Purkinje cell (primary cell): ENCODE results near the gene HOMER3. TPM values are rescaled to one million over a fixed set of nuclear protein-coding genes. Genes with fewer than 3 reads are reported as not detected.

Source experiments
- polyA plus RNA-seq: library from polyadenylated mRNA; unstranded; fragments of >200 nt; fragmentation: Nextera tagmentation; gene quantifications from 2 replicates; pipeline ENCODE4 v1.2.1, GENCODE V29; 2014

HOMER3 gene
- polyA plus RNA-seq, result 6.3 and 23.4 TPM in 2 replicates

DNA sequence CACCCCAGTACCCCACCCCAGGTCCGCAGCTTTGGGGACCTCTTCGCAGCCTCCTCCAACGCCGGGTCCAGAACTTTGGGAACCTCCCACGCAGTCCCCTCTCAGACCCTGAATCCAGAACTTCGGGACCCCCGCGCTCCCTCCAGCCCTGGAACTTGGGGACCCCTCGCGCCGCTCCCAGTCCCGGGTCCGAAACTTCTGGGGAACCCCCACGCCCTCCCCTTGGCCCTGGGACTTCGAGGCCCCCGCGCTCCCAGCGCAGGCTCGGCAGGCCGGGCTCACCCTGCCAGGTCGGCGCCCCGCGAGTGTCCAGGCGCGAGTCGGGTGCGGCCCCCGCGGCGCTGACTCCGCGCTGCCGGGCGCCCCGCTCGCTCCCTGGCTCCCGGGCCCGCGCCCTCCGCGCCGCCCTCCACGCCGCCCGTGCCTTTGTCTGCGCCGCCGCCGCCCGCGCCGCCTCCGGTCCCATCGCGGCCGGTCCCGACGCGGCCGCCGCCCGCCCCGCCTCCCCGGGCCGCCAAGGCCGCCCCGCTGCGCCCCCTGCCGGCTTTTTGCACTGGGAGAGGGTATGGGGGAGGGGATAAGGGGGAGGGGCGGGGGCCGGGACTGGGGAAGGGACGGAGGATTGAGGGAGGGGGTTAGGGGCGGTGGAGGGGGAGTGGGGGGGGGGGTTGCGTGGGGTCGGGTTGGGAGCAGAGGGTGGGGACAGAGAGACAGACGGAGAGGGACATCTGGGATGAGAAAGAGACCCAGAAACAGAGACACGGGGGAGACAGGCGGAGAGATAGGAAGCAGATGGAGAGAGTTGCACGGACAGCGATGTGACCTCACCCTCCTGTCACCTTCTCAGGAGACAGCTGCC is at the start of gene HOMER3:
TSS of gene HOMER3 (minus strand) at position 449 of the 859 bp plus-strand sequence. CDS start 2,235 bp downstream, outside the sequence.

DNA sequence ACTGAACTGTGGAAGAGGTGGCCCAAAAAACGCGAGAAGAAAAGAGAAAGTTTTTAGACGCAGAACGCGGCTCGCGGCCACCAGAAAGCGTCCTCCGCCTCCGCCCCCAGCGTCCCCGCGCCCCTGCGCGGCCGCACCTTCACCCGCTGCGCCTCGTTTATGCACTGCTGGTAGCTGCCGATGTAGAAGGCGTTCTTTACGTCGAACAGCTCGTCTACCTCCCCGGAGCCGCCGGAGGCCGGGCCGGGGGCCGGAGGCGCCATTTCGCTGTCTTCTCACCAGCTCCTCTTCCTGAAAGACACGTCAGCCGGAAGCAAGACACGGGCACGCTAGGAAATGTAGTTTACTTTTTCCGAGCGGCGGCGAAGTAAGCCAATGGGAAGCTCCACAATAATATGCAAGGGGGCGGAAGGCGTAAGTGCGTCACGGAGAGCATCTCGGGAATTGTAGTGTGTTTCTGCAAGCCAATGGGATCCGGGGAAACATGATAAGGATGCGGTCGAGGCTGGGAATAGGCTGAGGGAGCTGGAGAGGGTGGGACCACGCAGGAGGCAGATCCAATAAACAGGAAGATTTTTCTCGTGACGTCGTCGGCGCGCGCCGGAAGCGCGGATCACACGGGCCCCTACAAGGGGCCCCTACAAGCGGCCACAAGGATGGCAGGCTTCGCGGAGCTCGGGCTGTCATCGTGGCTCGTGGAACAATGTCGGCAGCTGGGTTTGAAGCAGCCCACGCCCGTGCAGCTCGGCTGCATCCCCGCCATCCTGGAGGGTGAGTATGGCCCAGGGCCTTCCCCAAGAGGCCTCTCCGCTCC is 21.7 kb downstream of the HOMER3 start, which contains the start of the genes COPE and DDX49:
TSS of gene COPE (minus strand) at position 302 of the 814 bp plus-strand sequence. CDS start at position 263, 39 bp downstream.
TSS of gene DDX49 (plus strand) at position 630 of the 814 bp plus-strand sequence. CDS start at position 657, 27 bp downstream.

DNA sequence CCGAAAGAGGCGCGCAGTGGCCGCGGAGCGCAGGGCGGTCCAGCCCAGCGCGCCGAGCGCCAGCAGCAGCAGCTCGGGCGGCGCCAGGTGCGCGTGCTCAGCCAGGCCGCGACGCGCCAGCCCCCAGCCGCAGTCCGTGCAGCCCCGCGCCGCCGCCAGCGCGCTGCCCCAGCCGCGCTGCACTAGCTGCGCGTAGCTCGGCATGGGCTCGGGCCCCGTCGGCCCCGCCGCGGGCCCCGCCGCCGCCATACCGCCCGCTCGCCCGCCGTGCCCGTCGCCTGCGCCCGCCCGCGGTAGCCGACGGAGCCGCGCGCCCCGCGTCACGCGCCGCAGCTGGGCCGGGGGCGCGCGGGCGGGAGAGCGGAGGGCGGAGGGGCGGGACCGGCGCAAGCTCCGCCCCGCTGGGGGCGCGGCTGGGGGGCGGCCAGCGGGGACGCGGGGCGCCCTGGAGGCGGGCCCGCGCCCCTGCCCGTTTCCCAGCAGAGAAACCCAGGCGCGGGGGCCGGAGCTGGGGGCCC is 45.1 kb downstream of the HOMER3 start, which contains the start of gene CERS1:
TSS of gene CERS1 (minus strand) at position 335 of the 518 bp plus-strand sequence. CDS start at position 249, 86 bp downstream.

Other genes with a start within 250 kb of the HOMER3 start
- gene COMP, start 149.9 kb downstream of the HOMER3 start, polyA plus RNA-seq, result not detected in 2 replicates
- gene UPF1, start 109.3 kb downstream of the HOMER3 start, polyA plus RNA-seq, result 3.3 and 4.1 TPM in 2 replicates
- gene CERS1, start 45.1 kb downstream of the HOMER3 start, polyA plus RNA-seq, result 11.0 and 19.4 TPM in 2 replicates
- gene COPE, start 21.8 kb downstream of the HOMER3 start, polyA plus RNA-seq, result 20.6 and 21.7 TPM in 2 replicates
- gene DDX49, start 21.5 kb downstream of the HOMER3 start, polyA plus RNA-seq, result 3.4 and 5.6 TPM in 2 replicates
- 74.2 and 85.9 TPM in 2 replicates for gene SUGP2, start 92.3 kb upstream of the HOMER3 start, polyA plus RNA-seq
- 2.4 and 3.1 TPM in 2 replicates for gene ARMC6, start 92.4 kb upstream of the HOMER3 start, polyA plus RNA-seq
- gene SLC25A42, start 122.8 kb upstream of the HOMER3 start, polyA plus RNA-seq, result 1.2 and 2.7 TPM in 2 replicates
- gene TMEM161A, start 197.3 kb upstream of the HOMER3 start, polyA plus RNA-seq, result 2.4 and 4.6 TPM in 2 replicates
- not detected in 2 replicates for gene MEF2B, start 229.0 kb upstream of the HOMER3 start, polyA plus RNA-seq